HepG2 (cell line): ENCODE data around the gene SS18L1. TPM values are rescaled to one million over a fixed set of nuclear protein-coding genes. Genes with fewer than 3 reads are reported as not detected.
A peak's percentile ranks its signal among the peaks of the same experiment; 100 is the strongest.

Experiments
- HCFC1 ChIP-seq: fragments of 150-350 bp; IDR thresholded peaks from 2 replicates; pipeline ENCODE4 v1.6.1; 2014; ENCODE audit warnings: low read depth, low read length
- HNRNPL ChIP-seq: fragments of 200-400 bp; formaldehyde crosslinking; IDR thresholded peaks from 2 replicates; pipeline ENCODE4 v1.6.1; 2017; ENCODE audit warnings: mild to moderate bottlenecking, low read depth, low read length
- HNRNPUL1 ChIP-seq: fragments of 200-400 bp; formaldehyde crosslinking; IDR thresholded peaks from 2 replicates; pipeline ENCODE4 v1.6.1; 2017; ENCODE audit warnings: low read depth, mild to moderate bottlenecking, low read length, moderate library complexity
- HOXA5 ChIP-seq: sonication (generic); formaldehyde crosslinking; IDR thresholded peaks from 2 replicates; pipeline ENCODE4 v1.4.0; 2020; ENCODE audit warnings: missing genetic modification reagents
- KLF6 ChIP-seq: IDR thresholded peaks from 2 replicates; pipeline ENCODE4 v1.8.0; 2016; ENCODE audit warnings: missing biosample characterization, missing genetic modification reagents
- MIER2 ChIP-seq: IDR thresholded peaks from 2 replicates; pipeline ENCODE4 v1.6.1; 2016; ENCODE audit warnings: missing biosample characterization, missing genetic modification reagents
- NAIF1 ChIP-seq: sonication (generic); formaldehyde crosslinking; IDR thresholded peaks from 2 replicates; pipeline ENCODE4 v1.5.0; 2020; ENCODE audit warnings: mild to moderate bottlenecking, missing genetic modification reagents, borderline replicate concordance
- PAWR ChIP-seq: sonication (generic); formaldehyde crosslinking; IDR thresholded peaks from 2 replicates; pipeline ENCODE4 v1.4.0; 2020; ENCODE audit warnings: missing genetic modification reagents, mild to moderate bottlenecking, borderline replicate concordance
- PPARG ChIP-seq: conservative IDR thresholded peaks from 2 replicates; pipeline ENCODE4 v1.6.1; 2016; ENCODE audit warnings: missing biosample characterization, missing genetic modification reagents
- RXRB ChIP-seq: IDR thresholded peaks from 2 replicates; pipeline ENCODE4 v1.6.1; 2016; ENCODE audit warnings: borderline replicate concordance, missing genetic modification reagents, missing compliant biosample characterization
- TEAD2 ChIP-seq: sonication (generic); formaldehyde crosslinking; IDR thresholded peaks from 2 replicates; pipeline ENCODE4 v1.9.0; 2021; ENCODE audit warnings: missing genetic modification reagents
- TFE3 ChIP-seq: IDR thresholded peaks from 2 replicates; pipeline ENCODE4 v1.6.1; 2016
- XRCC5 ChIP-seq: fragments of 200-400 bp; formaldehyde crosslinking; optimal IDR thresholded peaks from 2 replicates; pipeline ENCODE3; 2017; ENCODE audit warnings: mild to moderate bottlenecking, low read length
- ZBTB42 ChIP-seq: sonication (generic); formaldehyde crosslinking; IDR thresholded peaks from 2 replicates; pipeline ENCODE4 v1.5.0; 2020; ENCODE audit warnings: mild to moderate bottlenecking, missing genetic modification reagents
- ZBTB49 ChIP-seq: sonication (generic); formaldehyde crosslinking; IDR thresholded peaks from 2 replicates; pipeline ENCODE4 v1.4.0; 2020; ENCODE audit warnings: missing genetic modification reagents, borderline replicate concordance
- ZNF124 ChIP-seq: sonication (generic); formaldehyde crosslinking; IDR thresholded peaks from 2 replicates; pipeline ENCODE4 v1.4.0; 2020; ENCODE audit warnings: missing genetic modification reagents
- ZNF3 ChIP-seq: IDR thresholded peaks from 2 replicates; pipeline ENCODE4 v1.7.0; 2017; ENCODE audit warnings: inconsistent platforms
- ZNF432 ChIP-seq: sonication (generic); formaldehyde crosslinking; IDR thresholded peaks from 2 replicates; pipeline ENCODE4 v1.5.0; 2020; ENCODE audit warnings: missing genetic modification reagents, mild to moderate bottlenecking, borderline replicate concordance
- ZNF552 ChIP-seq: sonication (generic); formaldehyde crosslinking; IDR thresholded peaks from 2 replicates; pipeline ENCODE4 v1.9.0; 2022; ENCODE audit warnings: missing genetic modification reagents, mild to moderate bottlenecking, borderline replicate concordance
- ZNF563 ChIP-seq: sonication (generic); formaldehyde crosslinking; IDR thresholded peaks from 2 replicates; pipeline ENCODE4 v1.8.0; 2022; ENCODE audit warnings: mild to moderate bottlenecking, moderate library complexity, missing genetic modification reagents
- ZNF747 ChIP-seq: sonication (generic); formaldehyde crosslinking; IDR thresholded peaks from 2 replicates; pipeline ENCODE4 v1.8.1; 2023; ENCODE audit warnings: missing genetic modification reagents, mild to moderate bottlenecking, borderline replicate concordance
- ZNF839 ChIP-seq: sonication (generic); formaldehyde crosslinking; IDR thresholded peaks from 2 replicates; pipeline ENCODE4 v1.4.0; 2020; ENCODE audit warnings: missing genetic modification reagents, mild to moderate bottlenecking, borderline replicate concordance
- polyA plus RNA-seq, 8 experiments: library from polyadenylated mRNA; depleted of rRNA in 3 of 8; stranded (reverse) in 7 of 8; unstranded in 1 of 8; fragments of >200 nt; fragmentation: Illumina TruSeq in 4 of 8; extraction: Trizol in 4 of 8; gene quantifications; 2 replicates each; pipeline versions ENCODE4 v1.2.1 to v1.2.3, GENCODE V29; 2011 to 2016; ENCODE audit warnings: low read depth in 4 of 8, missing spikeins in 1 of 8, mixed read lengths in 1 of 8; ENCODE audit not compliant: insufficient read depth in 1 of 8
- total RNA-seq, 5 experiments: library from RNA; depleted of rRNA; stranded (reverse); fragments of >200 nt; fragmentation: Illumina TruSeq; extraction: Trizol; gene quantifications; 2 replicates each; pipeline ENCODE4 v1.2.3, GENCODE V29; 2016; ENCODE audit warnings: low read depth in 1 of 5
- TF ChIP-seq, protein P1 (sequence below): sonication (generic); formaldehyde crosslinking; IDR thresholded peaks from 2 replicates; pipeline ENCODE4 v1.8.1; 2023; ENCODE audit warnings: missing genetic modification reagents, inconsistent platforms, borderline replicate concordance
- TF ChIP-seq, protein P2 (sequence below): IDR thresholded peaks from 2 replicates; pipeline ENCODE4 v1.6.1; 2016; ENCODE audit warnings: missing compliant biosample characterization, missing genetic modification reagents, borderline replicate concordance

The SS18L1 gene
- total and polyA plus RNA-seq, 2 of the 13 experiments (the other 11 are each of a cell fraction or from before 2014, with no cell fraction given), result 17.8 to 27.6 TPM

- peak; percentile 69; the same call in 1 of the 2 replicates for TF ChIP-seq ZNF124 (CRISPR knock-in tag)
- TF ChIP-seq HCFC1, result no peak
- TF ChIP-seq HNRNPUL1, result no peak
- TF ChIP-seq, protein P1, sequence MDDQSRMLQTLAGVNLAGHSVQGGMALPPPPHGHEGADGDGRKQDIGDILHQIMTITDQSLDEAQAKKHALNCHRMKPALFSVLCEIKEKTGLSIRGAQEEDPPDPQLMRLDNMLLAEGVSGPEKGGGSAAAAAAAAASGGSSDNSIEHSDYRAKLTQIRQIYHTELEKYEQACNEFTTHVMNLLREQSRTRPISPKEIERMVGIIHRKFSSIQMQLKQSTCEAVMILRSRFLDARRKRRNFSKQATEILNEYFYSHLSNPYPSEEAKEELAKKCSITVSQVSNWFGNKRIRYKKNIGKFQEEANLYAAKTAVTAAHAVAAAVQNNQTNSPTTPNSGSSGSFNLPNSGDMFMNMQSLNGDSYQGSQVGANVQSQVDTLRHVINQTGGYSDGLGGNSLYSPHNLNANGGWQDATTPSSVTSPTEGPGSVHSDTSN, result no peak
- TF ChIP-seq ZNF839 (CRISPR knock-in tag), result no peak
- TF ChIP-seq, protein P2, sequence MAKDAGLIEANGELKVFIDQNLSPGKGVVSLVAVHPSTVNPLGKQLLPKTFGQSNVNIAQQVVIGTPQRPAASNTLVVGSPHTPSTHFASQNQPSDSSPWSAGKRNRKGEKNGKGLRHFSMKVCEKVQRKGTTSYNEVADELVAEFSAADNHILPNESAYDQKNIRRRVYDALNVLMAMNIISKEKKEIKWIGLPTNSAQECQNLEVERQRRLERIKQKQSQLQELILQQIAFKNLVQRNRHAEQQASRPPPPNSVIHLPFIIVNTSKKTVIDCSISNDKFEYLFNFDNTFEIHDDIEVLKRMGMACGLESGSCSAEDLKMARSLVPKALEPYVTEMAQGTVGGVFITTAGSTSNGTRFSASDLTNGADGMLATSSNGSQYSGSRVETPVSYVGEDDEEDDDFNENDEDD (CRISPR knock-in tag), result no peak
- TF ChIP-seq ZNF3 (CRISPR knock-in tag), result no peak
- 0 out of 2 replicates have a peak, but pooled peaks have one; percentile 20 for TF ChIP-seq HOXA5 (CRISPR knock-in tag)
- TF ChIP-seq ZBTB42, result peak; percentile 32
- no peak for TF ChIP-seq TEAD2 (CRISPR knock-in tag)
- no peak for TF ChIP-seq PAWR (CRISPR knock-in tag)
- no peak for TF ChIP-seq ZNF552 (CRISPR knock-in tag)
- no peak; the same call in 1 of the 2 replicates for TF ChIP-seq PPARG (CRISPR knock-in tag)
- TF ChIP-seq TFE3 (CRISPR knock-in tag), result peak; percentile 4; the same call in 1 of the 2 replicates
- TF ChIP-seq RXRB (CRISPR knock-in tag), result no peak; the same call in 1 of the 2 replicates
- TF ChIP-seq ZNF563, result 0 out of 2 replicates have a peak, but pooled peaks have one; percentile 43
- TF ChIP-seq ZNF432 (CRISPR knock-in tag), result no peak
- TF ChIP-seq NAIF1 (CRISPR knock-in tag), result peak; percentile 85
- no peak for TF ChIP-seq ZBTB49
- 0 out of 2 replicates have a peak, but pooled peaks have one; percentile 57 for TF ChIP-seq KLF6 (CRISPR knock-in tag)
- TF ChIP-seq XRCC5, result no peak
- TF ChIP-seq HNRNPL, result peak; percentile 37; the same call in 1 of the 2 replicates
- 0 out of 2 replicates have a peak, but pooled peaks have one; percentile 6 for TF ChIP-seq MIER2 (CRISPR knock-in tag)
- TF ChIP-seq ZNF747 (CRISPR knock-in tag), result no peak; the same call in 1 of the 2 replicates
Measured at GRCh38 chr20:62120990-62121775, 22.4 kb upstream of the SS18L1 start (continued).
